C4-2B (cell line): ENCODE measurements around the gene SERPINB2.

Experiments used
- ZFX ChIP-seq: fragments of 450-650 bp; IDR thresholded peaks from 2 replicates; pipeline ENCODE4 v1.6.1; 2017
- TF ChIP-seq, protein P1 (sequence below): fragments of 450-650 bp; conservative IDR thresholded peaks from 2 replicates; pipeline ENCODE4 v1.5.1; 2017; ENCODE audit warnings: mild to moderate bottlenecking

DNA sequence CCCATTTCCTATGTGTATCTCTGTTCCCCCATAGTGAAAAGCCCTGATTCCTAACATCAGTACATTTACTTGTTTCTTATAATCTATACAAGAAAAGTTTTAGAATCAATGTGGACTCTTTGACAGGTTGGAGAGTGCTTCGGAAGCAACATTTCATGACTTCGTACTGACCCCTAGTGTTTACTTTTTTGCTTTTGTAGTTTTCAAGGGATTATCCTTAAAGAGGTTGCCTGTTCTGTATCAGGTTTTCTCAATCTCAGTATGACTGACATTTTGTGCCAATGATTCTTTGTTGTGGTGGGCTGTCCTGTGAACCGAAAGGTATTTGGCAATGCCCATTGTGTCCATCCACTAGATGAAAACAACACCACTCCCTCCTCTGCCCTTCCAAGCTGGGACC lies 43.3 kb upstream of the SERPINB2 start:
- TF ChIP-seq, protein P1, sequence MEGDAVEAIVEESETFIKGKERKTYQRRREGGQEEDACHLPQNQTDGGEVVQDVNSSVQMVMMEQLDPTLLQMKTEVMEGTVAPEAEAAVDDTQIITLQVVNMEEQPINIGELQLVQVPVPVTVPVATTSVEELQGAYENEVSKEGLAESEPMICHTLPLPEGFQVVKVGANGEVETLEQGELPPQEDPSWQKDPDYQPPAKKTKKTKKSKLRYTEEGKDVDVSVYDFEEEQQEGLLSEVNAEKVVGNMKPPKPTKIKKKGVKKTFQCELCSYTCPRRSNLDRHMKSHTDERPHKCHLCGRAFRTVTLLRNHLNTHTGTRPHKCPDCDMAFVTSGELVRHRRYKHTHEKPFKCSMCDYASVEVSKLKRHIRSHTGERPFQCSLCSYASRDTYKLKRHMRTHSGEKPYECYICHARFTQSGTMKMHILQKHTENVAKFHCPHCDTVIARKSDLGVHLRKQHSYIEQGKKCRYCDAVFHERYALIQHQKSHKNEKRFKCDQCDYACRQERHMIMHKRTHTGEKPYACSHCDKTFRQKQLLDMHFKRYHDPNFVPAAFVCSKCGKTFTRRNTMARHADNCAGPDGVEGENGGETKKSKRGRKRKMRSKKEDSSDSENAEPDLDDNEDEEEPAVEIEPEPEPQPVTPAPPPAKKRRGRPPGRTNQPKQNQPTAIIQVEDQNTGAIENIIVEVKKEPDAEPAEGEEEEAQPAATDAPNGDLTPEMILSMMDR, result peak; percentile 56
- TF ChIP-seq ZFX, result no peak
